Astrocyte (in vitro differentiated cells and primary cell): Measurements from ENCODE around the gene PMEL. TPM values are rescaled to one million over a fixed set of nuclear protein-coding genes. Genes with fewer than 3 reads are reported as not detected.

ENCODE experiments used
- DNase-seq: peaks from one replicate; pipeline ENCODE4 v3.0.0-alpha.2; 2010; ENCODE audit warnings: low read depth
- FAIRE-seq: peaks from 2 replicates; lab custom pipeline; 2011; peaks lifted over from hg19 to GRCh38; lab: Jason Lieb, UNC
- H2AFZ ChIP-seq: 2 replicates; pipeline ENCODE4 v1.6.0; 2012; ENCODE audit warnings: low read depth, low read length, inconsistent platforms
- H3K27ac ChIP-seq: 2 replicates; pipeline ENCODE4 v1.5.1; 2011; ENCODE audit warnings: low read depth, low read length, inconsistent platforms
- H3K27me3 ChIP-seq: 2 replicates; pipeline ENCODE4 v1.6.0; 2011; ENCODE audit warnings: low read length, inconsistent platforms; ENCODE audit not compliant: insufficient read depth
- H3K36me3 ChIP-seq: 2 replicates; pipeline ENCODE4 v1.5.1; 2011; ENCODE audit warnings: low read length, inconsistent platforms; ENCODE audit not compliant: insufficient read depth
- H3K4me1 ChIP-seq: 2 replicates; pipeline ENCODE4 v1.5.1; 2011; ENCODE audit warnings: low read length, inconsistent platforms; ENCODE audit not compliant: insufficient read depth
- H3K4me2 ChIP-seq: 2 replicates; pipeline ENCODE4 v1.6.0; 2012; ENCODE audit warnings: low read length, inconsistent platforms
- H3K4me3 ChIP-seq: 2 replicates; pipeline ENCODE4 v1.5.1; 2011; ENCODE audit warnings: low read depth, mild to moderate bottlenecking, low read length, inconsistent platforms; ENCODE audit not compliant: insufficient read depth
- H3K79me2 ChIP-seq: 2 replicates; pipeline ENCODE4 v1.6.0; 2012; ENCODE audit warnings: mild to moderate bottlenecking, low read length, inconsistent platforms; ENCODE audit not compliant: insufficient read depth
- H3K9ac ChIP-seq: 2 replicates; pipeline ENCODE4 v1.6.0; 2012; ENCODE audit warnings: mild to moderate bottlenecking, low read length, inconsistent platforms
- H3K9me3 ChIP-seq: 2 replicates; pipeline ENCODE4 v1.5.1; 2012; ENCODE audit warnings: low read depth, mild to moderate bottlenecking, low read length, inconsistent platforms; ENCODE audit not compliant: insufficient read depth
- H4K20me1 ChIP-seq: 2 replicates; pipeline ENCODE4 v1.6.0; 2012; ENCODE audit warnings: low read length, inconsistent platforms; ENCODE audit not compliant: insufficient read depth
- H3K27ac Mint-ChIP-seq: one replicate; pipeline ENCODE4 v1.8.0; 2021; ENCODE audit warnings: mild to moderate bottlenecking, mixed read lengths; ENCODE audit not compliant: unreplicated experiment
- H3K27me3 Mint-ChIP-seq: one replicate; pipeline ENCODE4 v1.8.0; 2021; ENCODE audit warnings: low read depth, mixed read lengths; ENCODE audit not compliant: unreplicated experiment
- H3K36me3 Mint-ChIP-seq: one replicate; pipeline ENCODE4 v1.8.0; 2021; ENCODE audit warnings: low read depth, mixed read lengths; ENCODE audit not compliant: unreplicated experiment
- H3K4me1 Mint-ChIP-seq: one replicate; pipeline ENCODE4 v1.8.0; 2021; ENCODE audit warnings: low read depth, mixed read lengths; ENCODE audit not compliant: unreplicated experiment
- H3K4me3 Mint-ChIP-seq: one replicate; pipeline ENCODE4 v1.8.0; 2021; ENCODE audit warnings: mild to moderate bottlenecking, moderate library complexity, mixed read lengths; ENCODE audit not compliant: unreplicated experiment
- H3K9me3 Mint-ChIP-seq: one replicate; pipeline ENCODE4 v1.8.0; 2021; ENCODE audit warnings: mild to moderate bottlenecking, mixed read lengths; ENCODE audit not compliant: unreplicated experiment
- EZH2 ChIP-seq: IDR thresholded peaks from 2 replicates; pipeline ENCODE4 v1.6.1; 2012; ENCODE audit warnings: mild to moderate bottlenecking, low read length, inconsistent platforms; ENCODE audit not compliant: insufficient read depth
- total RNA-seq: library from RNA; stranded (reverse); gene quantifications from 2 replicates; pipeline ENCODE4 v1.2.1, GENCODE V29; 2021
- TF ChIP-seq, protein P1 (sequence below): IDR thresholded peaks from 2 replicates; pipeline ENCODE4 v1.5.1; 2011; ENCODE audit warnings: low read depth, mild to moderate bottlenecking, inconsistent platforms, low read length, moderate library complexity; ENCODE audit not compliant: insufficient read depth

Gene PMEL
- total RNA-seq, 1 donor from 2014 or later: 13.8 TPM

DNA sequence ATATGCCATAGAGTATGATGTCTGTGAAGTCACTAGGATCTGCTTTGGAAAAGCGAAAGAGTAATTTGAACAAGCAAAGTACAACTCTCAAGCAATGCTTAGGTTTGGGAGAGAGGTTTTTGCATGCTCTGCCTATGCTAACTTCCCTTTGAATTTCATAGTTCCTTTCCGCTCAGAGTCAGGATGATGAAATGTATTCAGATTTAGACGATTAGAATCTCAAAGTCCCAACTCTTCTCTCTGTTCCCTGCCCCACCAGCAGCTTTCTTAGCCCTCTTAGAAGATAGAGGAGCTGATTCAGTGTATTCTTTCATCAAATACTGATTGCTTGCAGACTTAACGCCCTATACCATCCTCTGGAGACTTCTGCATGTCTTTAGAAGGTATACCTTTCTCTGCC lies 19.5 kb upstream of the PMEL start:
- Histone ChIP-seq H3K27ac (no peak overlapping the region), H4K20me1 (peaks cover 28% of the 10 kb centered on the region), H3K79me2 (peaks cover 17% of the 10 kb centered on the region), H3K4me3 (no peak overlapping the region), H2AFZ (no peak overlapping the region), H3K27me3 (no peaks in the 10 kb centered on the region), H3K9ac (no peak overlapping the region), H3K4me2 (no peak overlapping the region), H3K36me3 (peaks cover 35% of the 10 kb centered on the region), H3K9me3 (no peaks in the 10 kb centered on the region), H3K4me1 (peaks cover 5% of the 10 kb centered on the region)
- Mint-ChIP-seq H3K36me3 (peaks cover 27% of the 10 kb centered on the region), H3K4me1 (peaks cover 10% of the 10 kb centered on the region), H3K4me3 (no peak overlapping the region), H3K27me3 (no peaks in the 10 kb centered on the region), H3K27ac (no peak overlapping the region), H3K9me3 (no peaks in the 10 kb centered on the region)
- FAIRE-seq: no peak
- TF ChIP-seq EZH2: no peak
- TF ChIP-seq, protein P1, sequence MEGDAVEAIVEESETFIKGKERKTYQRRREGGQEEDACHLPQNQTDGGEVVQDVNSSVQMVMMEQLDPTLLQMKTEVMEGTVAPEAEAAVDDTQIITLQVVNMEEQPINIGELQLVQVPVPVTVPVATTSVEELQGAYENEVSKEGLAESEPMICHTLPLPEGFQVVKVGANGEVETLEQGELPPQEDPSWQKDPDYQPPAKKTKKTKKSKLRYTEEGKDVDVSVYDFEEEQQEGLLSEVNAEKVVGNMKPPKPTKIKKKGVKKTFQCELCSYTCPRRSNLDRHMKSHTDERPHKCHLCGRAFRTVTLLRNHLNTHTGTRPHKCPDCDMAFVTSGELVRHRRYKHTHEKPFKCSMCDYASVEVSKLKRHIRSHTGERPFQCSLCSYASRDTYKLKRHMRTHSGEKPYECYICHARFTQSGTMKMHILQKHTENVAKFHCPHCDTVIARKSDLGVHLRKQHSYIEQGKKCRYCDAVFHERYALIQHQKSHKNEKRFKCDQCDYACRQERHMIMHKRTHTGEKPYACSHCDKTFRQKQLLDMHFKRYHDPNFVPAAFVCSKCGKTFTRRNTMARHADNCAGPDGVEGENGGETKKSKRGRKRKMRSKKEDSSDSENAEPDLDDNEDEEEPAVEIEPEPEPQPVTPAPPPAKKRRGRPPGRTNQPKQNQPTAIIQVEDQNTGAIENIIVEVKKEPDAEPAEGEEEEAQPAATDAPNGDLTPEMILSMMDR: no peak
- DNase-seq: no peak

DNA sequence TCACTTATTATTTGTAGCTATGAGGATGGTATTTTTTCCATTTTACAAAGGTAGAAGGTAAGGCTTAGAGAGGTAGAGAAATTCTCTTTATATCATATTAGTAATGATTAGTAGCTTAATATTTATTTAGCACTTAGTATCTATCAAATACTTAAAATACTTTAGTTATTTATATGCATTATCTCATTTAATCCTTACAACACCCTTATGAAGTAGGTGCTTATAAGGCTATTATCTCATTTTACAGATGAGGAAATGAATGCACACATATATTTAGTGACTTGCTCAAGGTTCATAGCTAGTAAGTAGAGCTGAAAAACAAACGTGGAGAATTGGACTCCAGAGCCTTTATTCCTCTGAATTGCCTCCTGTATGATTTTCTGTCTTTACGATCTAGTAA lies 19.0 kb upstream of the PMEL start:
- no peak for FAIRE-seq

DNA sequence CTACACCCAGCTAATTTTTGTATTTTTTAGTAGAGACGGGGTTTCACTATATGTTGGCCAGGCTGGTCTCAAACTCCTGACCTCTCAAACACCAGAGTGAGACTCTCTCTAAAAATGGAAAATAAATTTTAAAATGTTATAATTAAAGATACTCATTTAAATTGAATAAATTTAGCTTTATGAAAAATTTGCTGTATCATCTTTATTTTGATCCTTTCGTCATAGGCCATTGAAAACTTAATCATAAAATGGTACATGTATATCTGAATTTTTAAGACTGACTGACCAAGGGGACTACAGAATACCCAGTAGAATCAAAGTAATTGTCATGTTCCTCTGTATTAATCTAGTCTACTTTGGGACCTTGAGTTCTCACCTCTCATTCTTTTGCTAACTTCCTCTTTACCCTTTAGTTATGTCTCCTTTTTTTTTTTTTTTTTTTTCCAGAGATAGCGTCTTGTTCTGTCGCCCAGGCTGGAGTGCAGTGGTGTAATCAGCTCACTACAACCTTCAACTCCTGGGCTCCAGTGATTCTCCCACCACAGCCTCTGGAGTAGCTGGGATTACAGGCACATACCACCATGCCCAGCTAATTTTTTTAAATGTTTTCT lies 17.5 kb upstream of the PMEL start:
- H3K4me3 ChIP-seq: no peak overlapping the region
- peaks cover 29% of the 10 kb centered on the region for H3K79me2 ChIP-seq

More for the DNA sequence above, 19.0 kb upstream of the PMEL start:
- peaks cover 17% of the 10 kb centered on the region for H3K79me2 ChIP-seq
- Mint-ChIP-seq H3K4me3 (no peak overlapping the region), H3K4me1 (peaks cover 10% of the 10 kb centered on the region), H3K9me3 (no peaks in the 10 kb centered on the region), H3K27me3 (no peaks in the 10 kb centered on the region), H3K36me3 (peaks cover 26% of the 10 kb centered on the region), H3K27ac (no peak overlapping the region)
- H3K9me3 ChIP-seq: no peaks in the 10 kb centered on the region
- H3K4me2 ChIP-seq: no peak overlapping the region
- no peak overlapping the region for H3K9ac ChIP-seq
- DNase-seq: no peak
- no peak overlapping the region for H2AFZ ChIP-seq
- peaks cover 34% of the 10 kb centered on the region for H3K36me3 ChIP-seq
- H3K4me1 ChIP-seq: peaks cover 5% of the 10 kb centered on the region
- no peak for TF ChIP-seq EZH2
- TF ChIP-seq, protein P1: no peak
- no peak overlapping the region for H3K4me3 ChIP-seq
- no peak overlapping the region for H3K27ac ChIP-seq
- H4K20me1 ChIP-seq: peaks cover 28% of the 10 kb centered on the region
- no peaks in the 10 kb centered on the region for H3K27me3 ChIP-seq

More for the DNA sequence above, 17.5 kb upstream of the PMEL start:
- Histone ChIP-seq H3K9ac (no peak overlapping the region), H3K27me3 (no peaks in the 10 kb centered on the region), H3K4me1 (peaks cover 5% of the 10 kb centered on the region), H3K27ac (no peak overlapping the region), H3K4me2 (no peak overlapping the region), H4K20me1 (peaks cover 38% of the 10 kb centered on the region), H2AFZ (no peak overlapping the region), H3K9me3 (no peaks in the 10 kb centered on the region), H3K36me3 (peaks cover 35% of the 10 kb centered on the region)
- FAIRE-seq (no peak), DNase-seq (no peak)
- Mint-ChIP-seq H3K4me3 (no peak overlapping the region), H3K9me3 (no peaks in the 10 kb centered on the region), H3K27me3 (no peaks in the 10 kb centered on the region), H3K4me1 (peaks cover 13% of the 10 kb centered on the region), H3K27ac (no peak overlapping the region), H3K36me3 (peaks cover 30% of the 10 kb centered on the region)
- no peak for TF ChIP-seq EZH2
- TF ChIP-seq, protein P1: no peak
